ENCODE data around the gene GREM2. TPM values are rescaled to one million over a fixed set of nuclear protein-coding genes. Genes with fewer than 3 reads are reported as not detected.

GREM2 gene
- total and polyA plus RNA-seq, 8 donors = 0.99 to 4.4 (median 2.9) TPM

GRCh38 chr1:240618946-240619345 lies 7.0 kb upstream of the GREM2 start:
- TF ChIP-seq, protein P1, sequence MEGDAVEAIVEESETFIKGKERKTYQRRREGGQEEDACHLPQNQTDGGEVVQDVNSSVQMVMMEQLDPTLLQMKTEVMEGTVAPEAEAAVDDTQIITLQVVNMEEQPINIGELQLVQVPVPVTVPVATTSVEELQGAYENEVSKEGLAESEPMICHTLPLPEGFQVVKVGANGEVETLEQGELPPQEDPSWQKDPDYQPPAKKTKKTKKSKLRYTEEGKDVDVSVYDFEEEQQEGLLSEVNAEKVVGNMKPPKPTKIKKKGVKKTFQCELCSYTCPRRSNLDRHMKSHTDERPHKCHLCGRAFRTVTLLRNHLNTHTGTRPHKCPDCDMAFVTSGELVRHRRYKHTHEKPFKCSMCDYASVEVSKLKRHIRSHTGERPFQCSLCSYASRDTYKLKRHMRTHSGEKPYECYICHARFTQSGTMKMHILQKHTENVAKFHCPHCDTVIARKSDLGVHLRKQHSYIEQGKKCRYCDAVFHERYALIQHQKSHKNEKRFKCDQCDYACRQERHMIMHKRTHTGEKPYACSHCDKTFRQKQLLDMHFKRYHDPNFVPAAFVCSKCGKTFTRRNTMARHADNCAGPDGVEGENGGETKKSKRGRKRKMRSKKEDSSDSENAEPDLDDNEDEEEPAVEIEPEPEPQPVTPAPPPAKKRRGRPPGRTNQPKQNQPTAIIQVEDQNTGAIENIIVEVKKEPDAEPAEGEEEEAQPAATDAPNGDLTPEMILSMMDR (IDR thresholded peaks at IDR 0.05) = no peak
- ATAC-seq = no peak
- intact Hi-C loops (cut with DNase I) = no loop called here

DNA sequence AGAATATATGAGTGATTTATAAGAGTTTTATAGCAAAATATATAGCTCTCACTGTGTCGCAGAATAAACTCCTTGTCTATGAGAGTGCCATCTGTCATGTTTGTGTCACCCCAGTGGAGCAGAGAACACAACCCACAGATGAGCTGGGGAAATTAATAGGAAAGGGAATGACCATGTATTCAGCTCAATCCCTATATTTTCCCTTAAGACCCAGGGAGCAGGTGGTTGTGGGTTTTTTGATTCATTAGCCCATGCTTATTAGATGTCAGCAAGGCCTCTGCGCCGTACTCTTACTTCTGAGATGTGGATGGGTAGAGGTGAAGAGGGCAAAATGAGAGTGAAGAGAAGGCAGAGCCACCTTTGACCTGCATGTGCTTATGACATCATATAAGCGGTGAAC lies 4.1 kb upstream of the GREM2 start:
- no peaks in the 10 kb centered on the region for H3K36me3 ChIP-seq
- no peaks in the 10 kb centered on the region for H3K4me1 ChIP-seq
- intact Hi-C loops (cut with DNase I) = no loop called here
- no peak for ATAC-seq
- H3K27me3 ChIP-seq = peaks cover 6 to 35% of the 10 kb centered on the region in 2 donors
- H3K9me3 ChIP-seq = no peaks in the 10 kb centered on the region
- TF ChIP-seq, protein P1 (IDR thresholded peaks at IDR 0.05) = no peak
- H3K4me3 ChIP-seq = no peak overlapping the region
- no peak overlapping the region for H3K27ac ChIP-seq
- no peak for DNase-seq

More at GRCh38 chr1:240618946-240619345, 7.0 kb upstream of the GREM2 start:
- Histone ChIP-seq H3K4me3 (no peak overlapping the region), H3K36me3 (no peaks in the 10 kb centered on the region), H3K27ac (no peak overlapping the region), H3K4me1 (no peaks in the 10 kb centered on the region), H3K27me3 (peaks cover 0 to 7% of the 10 kb centered on the region in 2 donors), H3K9me3 (no peaks in the 10 kb centered on the region)
- no peak for DNase-seq

DNA sequence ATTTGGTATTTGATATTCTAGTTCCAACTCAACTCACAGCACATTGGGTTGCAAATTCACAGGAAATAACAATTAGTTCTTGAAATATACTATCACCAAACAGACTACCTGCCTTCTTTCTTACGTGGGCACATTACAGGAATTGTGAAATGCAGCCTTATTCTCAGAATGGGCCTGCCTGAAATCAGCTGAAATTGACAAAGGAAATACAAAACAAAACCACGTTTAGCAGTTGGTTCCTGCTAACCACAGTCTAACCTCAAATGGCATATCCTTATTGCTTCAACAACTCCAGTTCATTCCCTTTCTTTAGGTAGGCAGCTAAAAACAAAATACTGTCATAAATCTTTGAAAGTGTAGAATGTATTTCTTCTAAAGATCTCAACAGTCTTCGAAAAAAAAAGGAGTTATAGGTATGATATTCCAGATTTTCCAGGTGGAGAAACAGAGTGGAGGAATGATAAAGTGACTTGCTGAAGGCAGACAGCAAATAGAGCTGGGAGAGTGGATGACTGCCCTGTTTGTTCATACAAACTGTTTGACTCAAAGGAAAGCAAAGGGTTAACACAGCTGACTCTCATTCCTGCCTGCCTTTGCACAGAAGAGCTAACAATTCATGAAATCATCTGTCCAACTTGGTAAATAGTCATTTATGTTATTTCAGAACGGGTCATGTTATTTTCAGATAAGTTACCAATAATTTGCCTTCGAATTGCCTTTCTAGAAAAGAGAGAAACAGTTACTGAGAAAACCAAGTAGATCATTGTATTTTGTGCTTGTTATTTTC lies 1.6 kb upstream of the GREM2 start:
- peaks cover 6 to 50% of the 10 kb centered on the region in 2 donors for H3K27me3 ChIP-seq
- ATAC-seq = no peak

GRCh38 chr1:240612811-240613210 lies 856 bp upstream of the GREM2 start:
- H3K36me3 ChIP-seq = no peaks in the 10 kb centered on the region
- H3K9me3 ChIP-seq = no peaks in the 10 kb centered on the region
- no peak for ATAC-seq
- H3K4me1 ChIP-seq = no peaks in the 10 kb centered on the region
- no peak for DNase-seq
- no peak overlapping the region for H3K27ac ChIP-seq
- TF ChIP-seq, protein P1 (IDR thresholded peaks at IDR 0.05) = no peak
- H3K4me3 ChIP-seq = no peak overlapping the region
- peaks cover 6 to 54% of the 10 kb centered on the region in 2 donors for H3K27me3 ChIP-seq
- intact Hi-C loops (cut with DNase I) = no loop called here

More for the DNA sequence above, 1.6 kb upstream of the GREM2 start:
- no peak for DNase-seq
- H3K9me3 ChIP-seq = no peaks in the 10 kb centered on the region
- H3K36me3 ChIP-seq = no peaks in the 10 kb centered on the region
- H3K4me1 ChIP-seq = no peaks in the 10 kb centered on the region
- intact Hi-C loops (cut with DNase I) = no loop called here
- no peak overlapping the region for H3K4me3 ChIP-seq
- H3K27ac ChIP-seq = no peak overlapping the region
- TF ChIP-seq, protein P1 (IDR thresholded peaks at IDR 0.05) = no peak

DNA sequence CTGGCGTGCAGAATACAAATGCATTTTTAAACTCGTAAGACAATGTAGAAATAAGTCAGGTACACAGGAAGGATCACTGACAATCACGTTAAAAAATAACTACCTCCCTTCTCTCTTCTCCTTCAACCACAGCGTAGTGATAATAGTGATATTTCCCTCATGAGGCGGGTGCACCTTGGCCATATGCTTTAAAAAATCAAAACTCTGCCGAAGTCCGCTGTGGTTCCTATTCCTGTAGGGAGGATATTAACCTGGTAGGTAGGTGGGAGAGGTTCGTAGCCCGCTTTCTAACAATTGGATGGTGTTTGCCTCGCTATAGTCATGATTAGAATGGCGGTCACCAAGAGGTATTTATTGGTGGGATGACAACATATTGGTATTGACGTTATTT lies 732 bp downstream of the GREM2 start:
- Histone ChIP-seq H3K9me3 (no peaks in the 10 kb centered on the region), H3K4me3 (peak overlapping the region; percentile 19 to 38), H3K4me1 (no peaks in the 10 kb centered on the region), H3K27ac (no peak overlapping the region), H3K36me3 (no peaks in the 10 kb centered on the region), H3K27me3 (peaks cover 6 to 52% of the 10 kb centered on the region in 2 donors)
- TF ChIP-seq, protein P1 (IDR thresholded peaks at IDR 0.05) = no peak
- intact Hi-C loops (cut with DNase I) = no loop called here
- no peak for DNase-seq
- peak; percentile 7 for ATAC-seq
